GM18519 (cell line): ENCODE data around the gene EMC6.

ENCODE experiments used
- ATAC-seq: cut with Tn5 transposase; IDR thresholded peaks from one replicate; pipeline ENCODE4 v1.9.1; 2021; ENCODE audit warnings: mild to moderate bottlenecking, moderate library complexity; ENCODE audit not compliant: unreplicated experiment, low FRiP score

The EMC6 gene

DNA sequence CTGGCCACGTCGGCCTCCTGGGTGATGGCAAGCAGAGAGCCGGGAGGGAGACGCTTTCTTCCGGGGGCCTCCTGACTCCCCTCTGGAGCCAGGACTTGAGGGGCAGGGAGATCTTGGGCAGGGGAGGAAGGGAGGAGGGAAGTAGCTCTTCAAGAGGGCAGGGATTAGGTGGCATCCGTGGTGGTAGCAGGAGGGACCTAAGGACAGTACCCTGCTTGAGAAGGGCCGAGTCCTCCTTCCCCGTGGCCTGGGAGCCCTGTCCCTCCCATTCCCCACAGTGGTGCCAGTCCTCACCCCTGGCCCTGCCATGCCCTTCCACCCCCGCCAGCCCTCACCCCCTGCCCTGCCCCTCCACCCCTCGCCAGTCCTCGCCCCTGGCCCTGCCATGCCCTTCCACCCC is 12.8 kb upstream of the EMC6 start:
- no peak for ATAC-seq

GRCh38 chr17:3656353-3656752 is 12.3 kb upstream of the EMC6 start:
- ATAC-seq: no peak

DNA sequence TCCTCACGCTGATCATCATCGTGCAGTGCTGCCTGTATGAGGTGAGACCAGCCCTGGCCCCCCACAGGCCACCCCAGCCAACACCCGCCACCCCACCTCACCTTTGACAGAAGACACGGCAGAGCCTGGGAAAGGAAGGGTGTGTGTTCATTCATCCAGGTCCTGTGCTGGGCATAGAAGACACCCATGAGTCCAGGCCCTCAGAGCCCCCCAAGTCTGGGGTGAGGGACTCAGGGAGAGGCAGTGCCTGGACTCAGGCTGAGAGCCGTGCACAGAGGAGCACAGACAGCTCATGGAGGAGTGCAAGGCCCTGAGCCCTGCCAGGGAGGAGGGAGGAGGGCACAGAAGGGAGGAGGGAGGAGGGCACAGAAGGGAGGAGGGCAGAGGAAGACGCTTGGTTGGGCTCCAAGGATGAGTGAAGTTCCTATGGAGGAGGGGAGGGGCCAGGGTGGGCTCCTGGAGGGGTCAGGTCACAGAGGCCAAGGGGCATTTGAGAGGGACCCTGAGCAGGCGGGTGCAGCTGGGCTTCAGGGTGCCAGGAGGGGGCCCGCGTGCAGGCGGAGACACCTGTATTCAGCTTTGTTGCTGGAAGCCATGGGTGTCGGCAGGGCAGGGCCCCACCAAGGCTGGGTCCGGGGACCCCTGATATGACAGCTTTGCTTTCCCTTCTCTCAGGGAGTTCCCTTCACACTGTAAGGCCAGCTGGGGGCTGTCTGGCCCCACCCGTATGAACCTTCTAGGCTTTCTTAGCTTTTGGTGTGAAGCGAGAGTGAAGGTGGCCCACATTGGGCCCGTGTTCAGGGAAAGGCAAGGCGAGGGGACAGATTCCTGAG is 11.6 kb upstream of the EMC6 start:
- ATAC-seq: no peak

DNA sequence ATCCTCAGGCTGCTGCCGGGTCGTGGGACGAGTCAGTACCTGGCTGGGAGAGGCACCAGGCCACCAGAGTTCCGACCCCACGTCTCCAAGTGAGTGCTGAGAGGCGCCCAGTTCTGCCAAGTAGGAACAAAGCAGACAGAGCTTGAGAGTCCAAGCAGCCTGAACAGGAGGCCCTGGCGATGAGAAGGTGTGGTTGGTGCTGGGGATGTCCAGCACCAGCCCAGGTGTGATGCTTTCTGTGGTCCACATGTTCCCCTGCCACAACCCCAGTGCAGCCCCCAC is 11.1 kb upstream of the EMC6 start:
- no peak for ATAC-seq

DNA sequence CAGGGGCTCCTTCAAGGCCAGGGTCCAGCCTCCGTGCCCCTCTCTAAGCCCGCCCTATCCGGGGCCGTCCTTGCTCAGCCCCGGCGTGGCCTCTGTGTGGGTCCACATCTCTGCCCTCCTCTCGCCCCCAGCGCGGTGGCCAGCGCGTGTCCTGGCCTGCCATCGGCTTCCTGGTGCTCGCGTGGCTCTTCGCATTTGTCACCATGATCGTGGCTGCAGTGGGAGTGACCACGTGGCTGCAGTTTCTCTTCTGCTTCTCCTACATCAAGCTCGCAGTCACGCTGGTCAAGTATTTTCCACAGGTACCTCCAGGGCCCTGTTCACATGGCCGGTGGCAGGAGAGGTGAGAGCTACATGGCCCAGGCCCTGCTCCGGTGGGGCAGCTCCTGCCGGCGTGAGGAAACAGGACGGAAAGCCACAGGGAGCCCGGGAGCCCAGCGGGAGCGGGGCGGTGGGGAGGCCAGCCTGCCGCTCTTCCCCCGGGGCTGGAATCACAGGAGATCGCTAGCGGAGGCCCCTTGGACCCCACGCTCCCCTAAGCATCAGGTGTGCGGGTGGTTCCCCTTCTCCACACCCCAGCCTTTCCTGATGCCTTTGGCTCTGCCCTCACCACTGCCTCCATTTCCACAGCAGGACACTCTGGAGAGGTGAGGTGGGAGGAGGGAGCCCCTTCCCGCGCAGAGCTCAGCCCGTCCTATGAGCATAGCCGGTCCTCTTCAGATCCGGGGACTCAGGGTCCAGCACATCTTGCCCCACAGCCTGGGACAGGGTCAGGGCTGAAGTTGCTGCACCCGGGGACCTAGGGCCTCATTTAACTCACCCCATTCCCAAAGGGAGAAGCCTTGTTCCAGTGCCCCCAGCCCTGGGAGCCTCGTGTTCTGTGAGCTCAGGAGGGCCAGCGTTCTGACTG is 10.5 kb upstream of the EMC6 start:
- no peak for ATAC-seq

DNA sequence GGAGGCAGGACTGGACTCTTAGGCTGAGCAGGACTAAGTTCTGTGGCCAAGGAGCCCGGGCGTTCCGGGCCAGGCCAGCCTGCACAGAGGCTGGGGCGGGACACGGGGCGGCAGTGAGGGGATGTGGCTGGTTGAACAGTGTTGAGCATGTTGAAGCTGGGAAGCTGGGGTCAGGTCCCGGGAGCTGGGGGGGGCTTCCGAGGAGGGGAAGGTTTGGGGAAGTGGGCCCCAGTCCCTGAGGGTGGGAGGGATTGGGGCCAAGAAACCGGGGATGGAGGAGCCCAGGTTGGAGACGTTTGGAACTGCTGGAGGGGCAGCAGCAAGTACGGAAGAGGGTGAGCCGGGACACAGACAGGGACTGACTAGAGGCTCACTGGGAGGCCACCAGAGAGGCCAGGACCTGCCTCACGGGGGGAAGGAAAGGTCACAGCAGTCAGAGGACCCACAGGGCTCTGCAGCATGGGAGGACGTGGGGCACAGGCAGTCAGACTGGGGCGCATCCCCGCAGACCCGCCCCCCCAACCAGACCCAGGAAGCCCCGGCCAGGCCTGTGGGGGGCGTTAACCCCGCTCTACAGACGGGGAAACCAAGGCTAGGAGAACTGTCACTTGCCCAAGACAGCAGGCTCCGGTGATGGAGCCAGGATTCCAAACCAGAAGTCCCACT is 9.7 kb upstream of the EMC6 start:
- ATAC-seq: no peak

DNA sequence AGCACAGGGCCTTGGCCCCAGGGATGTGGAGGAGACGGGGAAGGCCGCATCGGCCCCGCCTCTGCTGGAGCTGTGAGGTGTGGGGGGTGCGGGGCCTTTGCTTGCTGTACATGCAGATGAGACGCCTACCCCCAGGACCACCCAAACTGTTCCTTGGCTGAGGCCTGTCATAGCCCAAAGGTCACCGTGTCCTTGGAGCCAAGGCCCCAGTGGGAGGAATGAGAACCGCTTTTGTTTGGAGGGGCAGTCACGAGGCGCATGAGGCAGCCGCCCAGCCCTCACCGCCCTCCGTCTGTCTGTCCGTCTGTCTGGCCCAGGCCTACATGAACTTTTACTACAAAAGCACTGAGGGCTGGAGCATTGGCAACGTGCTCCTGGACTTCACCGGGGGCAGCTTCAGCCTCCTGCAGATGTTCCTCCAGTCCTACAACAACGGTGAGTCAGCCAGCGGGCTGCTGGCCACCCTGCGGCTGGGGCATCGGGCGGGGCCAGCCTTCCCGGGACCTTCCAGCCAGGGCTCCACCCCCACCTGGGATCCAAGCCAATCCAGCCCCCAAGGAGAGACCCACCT is 9.0 kb upstream of the EMC6 start:
- ATAC-seq: no peak

DNA sequence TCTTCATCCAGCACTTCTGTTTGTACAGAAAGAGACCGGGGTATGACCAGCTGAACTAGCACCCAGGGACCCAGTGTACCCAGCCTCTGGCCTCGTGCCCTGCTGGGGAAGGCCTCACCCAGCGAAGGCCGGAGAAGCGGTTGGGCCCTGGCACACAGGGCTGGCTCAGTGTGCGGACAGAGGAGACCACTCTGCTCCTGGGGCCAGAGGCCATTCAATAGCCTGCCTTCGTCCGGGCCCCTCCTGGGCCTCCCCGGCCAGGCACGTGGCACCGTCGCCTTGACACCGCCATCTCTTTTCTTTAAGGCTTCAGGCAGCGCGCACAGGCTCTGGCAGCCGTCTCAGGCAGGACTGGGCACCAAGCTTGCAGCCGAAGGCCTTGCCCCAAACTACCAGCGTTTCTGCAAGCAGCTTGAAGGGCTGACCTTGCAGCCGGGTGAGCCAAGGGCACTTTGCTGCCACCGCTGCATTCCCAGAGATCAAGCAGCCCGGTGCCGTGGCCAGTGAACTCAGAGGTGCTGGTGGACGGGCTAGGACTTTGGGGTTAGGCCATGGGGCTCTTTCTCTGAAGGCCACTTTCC is 8.2 kb upstream of the EMC6 start:
- no peak for ATAC-seq

GRCh38 chr17:3663102-3664011 is 5.3 kb upstream of the EMC6 start:
- no peak for ATAC-seq

DNA sequence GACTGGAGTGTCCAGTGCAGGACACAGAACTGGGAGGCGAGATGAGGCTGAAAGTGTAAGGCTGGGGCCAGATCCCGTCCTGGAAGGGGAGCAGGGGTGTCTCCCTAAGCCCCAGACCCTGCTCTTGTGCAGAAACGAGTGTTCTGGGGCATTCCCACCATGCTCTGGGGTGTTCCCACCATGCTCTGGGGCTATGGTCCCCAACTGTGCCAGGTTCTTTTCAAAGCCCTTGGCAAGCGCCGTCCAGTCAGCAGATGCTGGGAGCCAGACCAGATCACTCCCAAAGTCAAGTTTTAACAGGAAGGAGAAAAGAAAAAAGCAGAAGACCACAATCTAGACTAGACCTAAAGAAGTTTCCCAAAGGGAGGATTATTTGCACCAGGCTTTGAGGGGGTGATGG is 2.8 kb upstream of the EMC6 start:
- no peak for ATAC-seq

DNA sequence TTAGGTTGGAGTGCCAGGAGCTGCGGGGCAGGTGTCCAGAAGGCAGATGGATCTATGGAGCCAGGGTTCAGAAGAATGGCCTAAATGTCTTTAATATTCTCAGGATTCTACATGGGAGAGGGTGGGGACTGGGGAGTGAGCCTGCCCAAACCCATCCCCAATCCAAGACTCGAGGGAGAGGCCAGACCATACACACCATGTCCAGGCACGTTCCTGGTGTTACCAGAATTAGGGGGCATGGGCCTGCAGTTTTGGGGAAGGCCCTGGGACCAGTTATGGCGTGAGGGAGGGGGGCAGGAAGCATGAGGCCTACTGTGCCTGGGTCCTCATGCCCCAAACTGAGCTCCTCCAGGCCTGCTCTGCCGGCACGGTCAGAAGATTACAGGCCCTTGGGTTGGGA is 2.1 kb upstream of the EMC6 start:
- no peak for ATAC-seq

DNA sequence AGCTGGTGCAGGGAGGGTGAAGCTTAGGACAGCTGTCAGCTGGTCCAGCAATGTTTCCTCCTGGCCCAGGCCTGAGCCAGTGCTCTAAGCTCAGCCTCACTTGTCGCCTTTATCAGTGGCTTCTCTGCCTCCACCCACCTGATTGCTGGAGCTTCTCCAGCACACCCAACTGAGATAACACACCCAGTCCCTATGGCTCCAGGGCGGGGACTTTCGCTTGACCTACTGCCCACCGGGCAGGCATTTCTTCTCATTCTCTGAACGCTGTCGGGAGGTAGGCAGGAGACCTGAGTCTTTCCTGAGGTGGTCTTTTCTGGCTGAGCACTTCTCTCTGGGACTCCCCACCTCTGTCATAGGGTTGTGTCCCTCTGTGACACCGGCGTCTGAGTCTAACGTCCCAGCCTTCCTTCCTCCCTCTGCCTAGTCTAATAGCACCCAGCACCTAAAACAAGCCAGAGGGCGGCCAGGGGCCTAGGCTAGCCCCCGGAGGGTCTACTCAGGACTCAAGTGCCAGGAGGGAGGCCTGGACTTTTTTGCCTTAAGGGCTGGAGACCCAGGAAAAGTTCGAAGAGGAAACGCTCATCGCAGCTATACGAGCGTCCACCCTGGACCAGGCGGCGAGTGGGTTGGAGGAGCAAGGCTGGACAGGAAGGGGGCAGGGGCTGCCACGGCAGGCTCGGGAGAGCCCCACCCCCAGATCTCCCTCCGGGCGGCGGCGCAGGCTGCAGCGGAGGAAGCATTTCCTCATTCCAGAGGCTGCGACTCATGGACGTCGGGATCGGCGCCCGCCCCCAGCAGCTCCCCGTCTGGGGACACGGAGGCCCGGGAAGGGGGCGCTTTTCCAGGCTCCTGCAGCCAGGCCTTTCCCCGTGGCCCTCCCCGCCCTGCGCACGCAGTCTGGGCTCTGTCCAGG is 990 bp upstream of the EMC6 start:
- no peak for ATAC-seq

DNA sequence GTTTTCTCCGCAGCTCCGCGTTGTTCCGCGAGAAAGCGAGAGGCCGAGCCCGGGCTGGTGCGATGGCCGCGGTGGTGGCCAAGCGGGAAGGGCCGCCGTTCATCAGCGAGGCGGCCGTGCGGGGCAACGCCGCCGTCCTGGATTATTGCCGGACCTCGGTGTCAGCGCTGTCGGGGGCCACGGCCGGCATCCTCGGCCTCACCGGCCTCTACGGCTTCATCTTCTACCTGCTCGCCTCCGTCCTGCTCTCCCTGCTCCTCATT is 404 bp downstream of the EMC6 start:
- no peak for ATAC-seq

DNA sequence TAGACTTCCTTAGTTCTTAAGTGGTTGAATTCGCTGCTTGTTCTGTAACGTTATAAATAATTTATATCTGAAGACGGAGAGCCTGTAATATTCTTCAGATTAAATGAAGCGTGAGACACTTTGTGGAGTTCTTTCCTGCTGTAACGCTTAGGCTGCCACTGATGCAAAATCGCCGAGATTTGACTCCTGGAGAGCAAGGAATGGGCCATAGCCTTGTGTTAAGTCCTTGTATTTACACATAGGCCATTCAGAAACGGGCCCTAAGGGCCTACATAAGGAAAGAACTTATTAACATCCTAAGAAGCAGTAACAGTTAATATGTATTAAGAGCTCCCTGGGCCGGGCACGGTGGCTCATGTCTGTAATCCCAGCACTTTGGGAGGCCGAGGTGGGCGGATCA is 936 bp downstream of the EMC6 start:
- no peak for ATAC-seq

- ATAC-seq: no peak
Observed at GRCh38 chr17:3672571-3672970, 4.0 kb downstream of the EMC6 start.

DNA sequence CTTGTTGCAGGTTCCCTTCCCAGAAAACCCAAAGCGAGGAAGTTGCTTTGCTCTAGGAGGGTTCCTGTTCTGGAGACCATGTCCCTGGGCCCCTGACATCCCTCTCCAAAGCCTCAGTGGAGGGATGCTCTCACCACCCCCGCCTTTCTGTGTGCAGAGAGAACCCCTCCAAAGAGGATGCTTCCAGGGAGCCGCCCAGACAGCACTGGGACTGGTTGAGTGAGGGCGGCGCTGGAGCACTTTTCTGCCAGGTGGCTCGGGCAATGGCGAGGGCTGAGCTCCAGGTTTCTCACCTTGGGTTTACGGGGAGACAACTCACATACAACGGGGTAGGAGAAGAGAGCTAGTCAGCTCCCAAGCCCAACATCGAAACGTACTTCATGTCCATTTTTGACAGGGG is 7.3 kb downstream of the EMC6 start:
- ATAC-seq: no peak

GRCh38 chr17:3678095-3678820 is 9.6 kb downstream of the EMC6 start:
- no peak for ATAC-seq

DNA sequence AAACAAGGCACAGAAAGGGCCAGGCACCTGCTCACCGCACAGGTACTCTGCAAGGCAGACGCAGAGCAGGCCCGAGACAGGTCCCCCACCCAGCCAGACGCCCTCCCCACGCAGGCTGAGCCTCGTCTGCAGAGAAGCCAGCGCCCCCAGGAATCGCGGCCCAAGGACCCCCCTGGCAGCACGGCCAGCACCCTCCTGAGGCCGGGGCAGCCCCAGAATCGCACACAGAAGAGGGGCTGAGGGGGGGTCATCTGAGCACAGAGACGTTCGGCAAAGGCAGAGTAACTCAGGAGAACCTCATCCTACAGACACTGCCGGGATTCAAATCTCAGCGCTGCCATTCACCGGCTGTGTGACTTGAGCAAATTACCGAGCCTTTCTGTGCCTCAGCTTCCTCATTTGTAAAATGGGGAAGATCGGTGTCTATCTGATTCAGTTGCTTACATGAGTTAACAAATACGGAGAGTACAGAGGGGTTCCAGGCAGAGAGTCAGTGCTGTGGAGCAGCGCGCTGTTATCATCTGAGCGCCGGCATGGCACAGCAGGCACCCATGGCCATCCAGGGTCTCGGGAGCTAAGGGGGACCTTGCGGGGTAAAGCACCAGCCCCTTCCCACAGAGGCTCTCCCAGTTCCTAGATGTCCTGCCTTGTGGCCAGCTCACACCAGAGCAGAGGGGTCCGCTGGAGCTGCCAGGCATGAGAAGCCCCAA is 10.4 kb downstream of the EMC6 start:
- no peak for ATAC-seq
